HEK293 (cell line): ENCODE results near the gene INHA.

ENCODE experiments used
- CTCF ChIA-PET: fragments of 350-600 bp; formaldehyde crosslinking; extraction: SDS; loops from one replicate; lab custom pipeline; 2021; ENCODE audit warnings: antibody characterized with exemption; lab: Yijun Ruan, JAX
- POLR2A ChIA-PET: fragments of 300-600 bp; formaldehyde crosslinking; extraction: SDS; loops from one replicate; lab custom pipeline; 2020; ENCODE audit warnings: antibody characterized with exemption, inconsistent platforms; lab: Yijun Ruan, JAX
- H3K27ac ChIP-seq: fragments of 200-500 bp; sonication (Bioruptor generic); 2 replicates; pipeline ENCODE4 v1.5.1; 2014; ENCODE audit warnings: low read depth, low read length, control low read depth, inconsistent platforms; ENCODE audit errors: extremely low read depth
- H3K36me3 ChIP-seq, 2 experiments: fragments of 200-500 bp in 1 of 2; sonication (Bioruptor generic) in 1 of 2; 1 replicate in 1 of 2; 2 replicates in 1 of 2; pipeline ENCODE4 v1.5.1; 2014 to 2017; ENCODE audit warnings: inconsistent platforms in 2 of 2, low read length in 2 of 2; ENCODE audit not compliant: control insufficient read depth in 2 of 2, insufficient read depth in 1 of 2
- H3K4me1 ChIP-seq: fragments of 200-500 bp; sonication (Bioruptor generic); 2 replicates; pipeline ENCODE4 v1.5.1; 2014; ENCODE audit warnings: mild to moderate bottlenecking, low read length, inconsistent platforms; ENCODE audit not compliant: control insufficient read depth, insufficient read depth
- H3K4me3 ChIP-seq: 2 replicates; pipeline ENCODE4 v1.5.1; 2011; ENCODE audit warnings: low read depth, mild to moderate bottlenecking, control low read depth, low read length, moderate library complexity
- H3K9me3 ChIP-seq: fragments of 200-500 bp; sonication (Bioruptor generic); 2 replicates; pipeline ENCODE4 v1.5.1; 2014; ENCODE audit warnings: low read depth, low read length, inconsistent platforms; ENCODE audit not compliant: control insufficient read depth, insufficient read depth
- WT1 ChIP-seq: fragments of 450-650 bp; formaldehyde crosslinking; IDR thresholded peaks from 2 replicates; pipeline ENCODE4 v1.5.1; 2016; ENCODE audit warnings: missing biosample characterization, missing genetic modification characterization
- ZBTB17 ChIP-seq: fragments of 450-650 bp; formaldehyde crosslinking; IDR thresholded peaks from 2 replicates; pipeline ENCODE4 v1.5.1; 2016; ENCODE audit warnings: missing biosample characterization, missing genetic modification characterization
- ZBTB20 ChIP-seq: fragments of 450-650 bp; formaldehyde crosslinking; IDR thresholded peaks from 2 replicates; pipeline ENCODE4 v1.5.1; 2016; ENCODE audit warnings: missing biosample characterization, missing genetic modification characterization
- ZBTB21 ChIP-seq: fragments of 450-650 bp; formaldehyde crosslinking; IDR thresholded peaks from 2 replicates; pipeline ENCODE4 v1.5.1; 2017; ENCODE audit warnings: missing biosample characterization, missing genetic modification characterization
- ZBTB48 ChIP-seq: fragments of 450-650 bp; formaldehyde crosslinking; IDR thresholded peaks from 2 replicates; pipeline ENCODE4 v1.5.1; 2016; ENCODE audit warnings: missing biosample characterization, missing genetic modification characterization
- ZNF10 ChIP-seq: fragments of 450-650 bp; formaldehyde crosslinking; IDR thresholded peaks from 2 replicates; pipeline ENCODE4 v1.5.1; 2017; ENCODE audit warnings: missing biosample characterization, missing genetic modification characterization
- ZNF140 ChIP-seq: fragments of 450-650 bp; formaldehyde crosslinking; IDR thresholded peaks from 2 replicates; pipeline ENCODE4 v1.5.1; 2016; ENCODE audit warnings: missing biosample characterization, missing genetic modification characterization
- ZNF155 ChIP-seq: fragments of 450-650 bp; formaldehyde crosslinking; IDR thresholded peaks from 2 replicates; pipeline ENCODE4 v1.5.1; 2016; ENCODE audit warnings: missing biosample characterization, missing genetic modification characterization
- ZNF169 ChIP-seq: fragments of 450-650 bp; formaldehyde crosslinking; IDR thresholded peaks from 2 replicates; pipeline ENCODE4 v1.5.1; 2016; ENCODE audit warnings: missing biosample characterization, missing genetic modification characterization
- ZNF19 ChIP-seq: fragments of 450-650 bp; formaldehyde crosslinking; IDR thresholded peaks from 2 replicates; pipeline ENCODE4; 2016; ENCODE audit warnings: missing biosample characterization, missing genetic modification characterization, low read depth
- ZNF214 ChIP-seq: fragments of 450-650 bp; formaldehyde crosslinking; IDR thresholded peaks from 2 replicates; pipeline ENCODE4 v1.5.1; 2017; ENCODE audit warnings: missing biosample characterization, mild to moderate bottlenecking, missing genetic modification characterization, borderline replicate concordance
- ZNF221 ChIP-seq: fragments of 450-650 bp; formaldehyde crosslinking; IDR thresholded peaks from 2 replicates; pipeline ENCODE4 v1.5.1; 2017; ENCODE audit warnings: missing biosample characterization, missing genetic modification characterization, borderline replicate concordance
- ZNF335 ChIP-seq: fragments of 450-650 bp; formaldehyde crosslinking; conservative IDR thresholded peaks from 2 replicates; pipeline ENCODE4 v1.5.1; 2016; ENCODE audit warnings: missing biosample characterization, missing genetic modification characterization
- ZNF341 ChIP-seq: fragments of 450-650 bp; formaldehyde crosslinking; IDR thresholded peaks from 2 replicates; pipeline ENCODE4; 2016; ENCODE audit warnings: low read depth, missing biosample characterization, missing genetic modification characterization
- ZNF548 ChIP-seq: fragments of 450-650 bp; formaldehyde crosslinking; IDR thresholded peaks from 2 replicates; pipeline ENCODE4 v1.5.1; 2016; ENCODE audit warnings: missing biosample characterization, missing genetic modification characterization
- ZNF571 ChIP-seq: fragments of 450-650 bp; formaldehyde crosslinking; IDR thresholded peaks from 2 replicates; pipeline ENCODE4 v1.5.0; 2017; ENCODE audit warnings: missing biosample characterization, missing genetic modification characterization
- ZNF600 ChIP-seq: fragments of 450-650 bp; formaldehyde crosslinking; IDR thresholded peaks from 2 replicates; pipeline ENCODE4 v1.5.1; 2016; ENCODE audit warnings: missing biosample characterization, missing genetic modification characterization
- ZNF660 ChIP-seq: fragments of 450-650 bp; IDR thresholded peaks from 2 replicates; pipeline ENCODE4 v1.5.1; 2018; ENCODE audit warnings: missing biosample characterization, mild to moderate bottlenecking, missing genetic modification characterization
- ZNF76 ChIP-seq: fragments of 450-650 bp; formaldehyde crosslinking; IDR thresholded peaks from 2 replicates; pipeline ENCODE4; 2016; ENCODE audit warnings: low read depth, missing biosample characterization, missing genetic modification characterization, borderline replicate concordance
- ZNF768 ChIP-seq: fragments of 450-650 bp; formaldehyde crosslinking; IDR thresholded peaks from 2 replicates; pipeline ENCODE4 v1.5.1; 2018; ENCODE audit warnings: missing biosample characterization, mild to moderate bottlenecking, missing genetic modification characterization
- ZNF776 ChIP-seq: fragments of 450-650 bp; formaldehyde crosslinking; IDR thresholded peaks from 2 replicates; pipeline ENCODE4 v1.5.0; 2017; ENCODE audit warnings: missing biosample characterization, missing genetic modification characterization, borderline replicate concordance
- ZNF792 ChIP-seq: fragments of 450-650 bp; formaldehyde crosslinking; IDR thresholded peaks from 2 replicates; pipeline ENCODE4 v1.5.1; 2016; ENCODE audit warnings: missing biosample characterization, missing genetic modification characterization
- ZXDB ChIP-seq: fragments of 450-650 bp; formaldehyde crosslinking; IDR thresholded peaks from 2 replicates; pipeline ENCODE4 v1.5.1; 2016; ENCODE audit warnings: missing biosample characterization, missing genetic modification characterization
- TF ChIP-seq, protein P1 (sequence below): fragments of 450-650 bp; formaldehyde crosslinking; IDR thresholded peaks from 2 replicates; pipeline ENCODE4 v1.5.1; 2017; ENCODE audit warnings: missing biosample characterization, missing genetic modification characterization
- TF ChIP-seq, protein P2 (sequence below): IDR thresholded peaks from 2 replicates; pipeline ENCODE4 v1.6.1; 2011; ENCODE audit warnings: mild to moderate bottlenecking, low read depth, low read length, borderline replicate concordance
- TF ChIP-seq, protein P3 (sequence below): fragments of 450-650 bp; formaldehyde crosslinking; IDR thresholded peaks from 2 replicates; pipeline ENCODE4 v1.5.1; 2017; ENCODE audit warnings: missing biosample characterization, missing genetic modification characterization
- TF ChIP-seq, protein P4 (sequence below): fragments of 450-650 bp; formaldehyde crosslinking; IDR thresholded peaks from 2 replicates; pipeline ENCODE4 v1.5.1; 2016; ENCODE audit warnings: missing biosample characterization, missing genetic modification characterization

Gene INHA

DNA sequence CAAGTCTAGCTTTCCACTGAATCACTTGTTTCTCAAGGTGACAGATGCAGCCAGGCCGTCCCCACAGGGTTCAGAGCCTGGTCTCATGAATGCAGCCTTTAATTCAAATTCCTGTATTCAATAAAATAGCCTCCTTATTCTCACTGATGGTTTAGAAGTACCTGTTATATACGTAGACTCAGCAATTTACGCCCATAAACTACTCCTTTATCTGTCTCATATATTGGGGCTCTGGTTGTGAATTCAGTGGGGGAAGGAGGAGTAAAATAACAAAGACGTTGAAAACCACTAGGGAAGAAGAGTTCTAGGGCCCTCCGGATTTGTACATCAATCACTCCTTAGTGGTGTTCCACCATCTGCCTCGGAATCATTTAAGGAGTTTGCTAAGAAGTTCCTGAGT lies 2.5 kb upstream of the INHA start:
- Histone ChIP-seq H3K9me3 (no peaks in the 10 kb centered on the region), H3K36me3 (peaks cover 11 to 54% of the 10 kb centered on the region in 2 experiments; a peak in 2 of 3 replicates), H3K27ac (no peak overlapping the region), H3K4me1 (peaks cover 13% of the 10 kb centered on the region), H3K4me3 (peak overlapping the region; percentile 91; the same call in 1 of the 2 replicates)
- ChIA-PET POLR2A (interaction anchor here (2.8 kb wide), 1 partner anchor 28 kb away, joined by 12 read pairs; the partner anchor contains the start of gene STK11IP), CTCF (interaction anchor here (0.6 to 3.5 kb wide), 3 partner anchors 9 to 536 kb away, joined by 3 to 32 read pairs (median 4); no protein-coding TSS in a partner anchor)
- no peak for TF ChIP-seq ZNF10
- no peak for TF ChIP-seq ZNF600 (tag by site-specific recombination)
- no peak for TF ChIP-seq ZBTB17 (tag by site-specific recombination)
- TF ChIP-seq, protein P1, sequence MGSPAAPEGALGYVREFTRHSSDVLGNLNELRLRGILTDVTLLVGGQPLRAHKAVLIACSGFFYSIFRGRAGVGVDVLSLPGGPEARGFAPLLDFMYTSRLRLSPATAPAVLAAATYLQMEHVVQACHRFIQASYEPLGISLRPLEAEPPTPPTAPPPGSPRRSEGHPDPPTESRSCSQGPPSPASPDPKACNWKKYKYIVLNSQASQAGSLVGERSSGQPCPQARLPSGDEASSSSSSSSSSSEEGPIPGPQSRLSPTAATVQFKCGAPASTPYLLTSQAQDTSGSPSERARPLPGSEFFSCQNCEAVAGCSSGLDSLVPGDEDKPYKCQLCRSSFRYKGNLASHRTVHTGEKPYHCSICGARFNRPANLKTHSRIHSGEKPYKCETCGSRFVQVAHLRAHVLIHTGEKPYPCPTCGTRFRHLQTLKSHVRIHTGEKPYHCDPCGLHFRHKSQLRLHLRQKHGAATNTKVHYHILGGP (tag by site-specific recombination): no peak
- no peak for TF ChIP-seq ZNF169 (tag by site-specific recombination)
- TF ChIP-seq, protein P2, sequence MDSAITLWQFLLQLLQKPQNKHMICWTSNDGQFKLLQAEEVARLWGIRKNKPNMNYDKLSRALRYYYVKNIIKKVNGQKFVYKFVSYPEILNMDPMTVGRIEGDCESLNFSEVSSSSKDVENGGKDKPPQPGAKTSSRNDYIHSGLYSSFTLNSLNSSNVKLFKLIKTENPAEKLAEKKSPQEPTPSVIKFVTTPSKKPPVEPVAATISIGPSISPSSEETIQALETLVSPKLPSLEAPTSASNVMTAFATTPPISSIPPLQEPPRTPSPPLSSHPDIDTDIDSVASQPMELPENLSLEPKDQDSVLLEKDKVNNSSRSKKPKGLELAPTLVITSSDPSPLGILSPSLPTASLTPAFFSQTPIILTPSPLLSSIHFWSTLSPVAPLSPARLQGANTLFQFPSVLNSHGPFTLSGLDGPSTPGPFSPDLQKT: no peak
- no peak for TF ChIP-seq ZBTB21 (tag by site-specific recombination)
- TF ChIP-seq ZNF341 (tag by site-specific recombination): no peak
- TF ChIP-seq ZNF776: no peak
- no peak for TF ChIP-seq ZXDB (tag by site-specific recombination)

DNA sequence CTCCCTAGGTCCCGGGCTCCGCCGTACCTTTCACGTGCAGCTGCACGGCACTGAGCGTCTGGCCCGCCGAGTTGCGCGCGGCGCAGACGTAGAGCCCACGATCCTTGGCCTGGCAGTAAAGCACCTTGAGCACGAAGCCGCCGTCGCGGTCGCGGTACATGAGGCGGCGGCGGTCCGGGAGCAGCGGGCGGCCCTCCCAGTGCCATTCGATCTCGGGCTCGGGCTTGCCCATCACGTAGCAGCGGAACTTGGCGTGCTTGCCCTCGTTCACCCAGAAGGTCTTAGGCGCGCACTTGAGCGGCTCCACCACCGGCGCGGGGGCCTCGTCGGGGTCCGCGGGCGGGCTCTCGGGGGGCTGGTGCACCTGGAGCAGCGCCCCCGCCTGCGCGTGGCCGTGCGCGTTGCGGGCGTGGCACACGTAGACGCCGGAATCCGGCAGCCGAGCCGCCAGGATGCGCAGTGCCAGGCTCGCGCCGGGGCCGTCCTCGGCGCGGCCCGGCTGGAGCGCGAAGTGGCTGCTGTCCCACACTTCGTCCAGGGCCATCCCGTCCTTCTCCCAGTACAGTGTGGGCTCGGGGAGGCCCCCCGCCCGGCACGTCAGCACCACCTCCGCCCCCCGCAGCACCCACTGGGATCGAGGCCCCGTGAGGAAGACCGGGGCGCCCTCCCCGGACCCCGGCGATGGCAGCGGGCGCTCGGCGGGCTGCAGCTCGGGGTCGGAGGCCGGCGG lies 1.8 kb upstream of the INHA start:
- Histone ChIP-seq H3K9me3 (no peaks in the 10 kb centered on the region), H3K36me3 (peaks cover 5 to 47% of the 10 kb centered on the region in 2 experiments; a peak in 2 of 3 replicates), H3K27ac (peak overlapping the region; percentile 86), H3K4me1 (peaks cover 13% of the 10 kb centered on the region), H3K4me3 (peak overlapping the region; percentile 91)
- ChIA-PET POLR2A (interaction anchor here (1.0 to 2.5 kb wide), 8 partner anchors 9 to 291 kb away, joined by 3 to 44 read pairs (median 8); partner anchors contain the start of genes CHPF, STK11IP and TMEM198), CTCF (interaction anchor here (1.6 to 3.5 kb wide), 3 partner anchors 10 to 73 kb away, joined by 8 to 32 read pairs (median 13); no protein-coding TSS in a partner anchor)
- TF ChIP-seq ZNF660 (tag by site-specific recombination): no peak
- no peak for TF ChIP-seq ZNF214 (tag by site-specific recombination)
- TF ChIP-seq ZNF768 (tag by site-specific recombination): no peak
- no peak for TF ChIP-seq ZNF792 (tag by site-specific recombination)
- TF ChIP-seq, protein P3, sequence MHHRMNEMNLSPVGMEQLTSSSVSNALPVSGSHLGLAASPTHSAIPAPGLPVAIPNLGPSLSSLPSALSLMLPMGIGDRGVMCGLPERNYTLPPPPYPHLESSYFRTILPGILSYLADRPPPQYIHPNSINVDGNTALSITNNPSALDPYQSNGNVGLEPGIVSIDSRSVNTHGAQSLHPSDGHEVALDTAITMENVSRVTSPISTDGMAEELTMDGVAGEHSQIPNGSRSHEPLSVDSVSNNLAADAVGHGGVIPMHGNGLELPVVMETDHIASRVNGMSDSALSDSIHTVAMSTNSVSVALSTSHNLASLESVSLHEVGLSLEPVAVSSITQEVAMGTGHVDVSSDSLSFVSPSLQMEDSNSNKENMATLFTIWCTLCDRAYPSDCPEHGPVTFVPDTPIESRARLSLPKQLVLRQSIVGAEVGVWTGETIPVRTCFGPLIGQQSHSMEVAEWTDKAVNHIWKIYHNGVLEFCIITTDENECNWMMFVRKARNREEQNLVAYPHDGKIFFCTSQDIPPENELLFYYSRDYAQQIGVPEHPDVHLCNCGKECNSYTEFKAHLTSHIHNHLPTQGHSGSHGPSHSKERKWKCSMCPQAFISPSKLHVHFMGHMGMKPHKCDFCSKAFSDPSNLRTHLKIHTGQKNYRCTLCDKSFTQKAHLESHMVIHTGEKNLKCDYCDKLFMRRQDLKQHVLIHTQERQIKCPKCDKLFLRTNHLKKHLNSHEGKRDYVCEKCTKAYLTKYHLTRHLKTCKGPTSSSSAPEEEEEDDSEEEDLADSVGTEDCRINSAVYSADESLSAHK (tag by site-specific recombination): no peak
- no peak for TF ChIP-seq ZNF548 (tag by site-specific recombination)
- TF ChIP-seq ZBTB48 (tag by site-specific recombination): no peak
- no peak for TF ChIP-seq ZNF155
- TF ChIP-seq ZNF140 (tag by site-specific recombination): no peak
- TF ChIP-seq ZNF221 (tag by site-specific recombination): no peak
- TF ChIP-seq ZNF571 (tag by site-specific recombination): no peak
- no peak for TF ChIP-seq WT1
- TF ChIP-seq ZNF335: peak; percentile 41
- TF ChIP-seq, protein P4, sequence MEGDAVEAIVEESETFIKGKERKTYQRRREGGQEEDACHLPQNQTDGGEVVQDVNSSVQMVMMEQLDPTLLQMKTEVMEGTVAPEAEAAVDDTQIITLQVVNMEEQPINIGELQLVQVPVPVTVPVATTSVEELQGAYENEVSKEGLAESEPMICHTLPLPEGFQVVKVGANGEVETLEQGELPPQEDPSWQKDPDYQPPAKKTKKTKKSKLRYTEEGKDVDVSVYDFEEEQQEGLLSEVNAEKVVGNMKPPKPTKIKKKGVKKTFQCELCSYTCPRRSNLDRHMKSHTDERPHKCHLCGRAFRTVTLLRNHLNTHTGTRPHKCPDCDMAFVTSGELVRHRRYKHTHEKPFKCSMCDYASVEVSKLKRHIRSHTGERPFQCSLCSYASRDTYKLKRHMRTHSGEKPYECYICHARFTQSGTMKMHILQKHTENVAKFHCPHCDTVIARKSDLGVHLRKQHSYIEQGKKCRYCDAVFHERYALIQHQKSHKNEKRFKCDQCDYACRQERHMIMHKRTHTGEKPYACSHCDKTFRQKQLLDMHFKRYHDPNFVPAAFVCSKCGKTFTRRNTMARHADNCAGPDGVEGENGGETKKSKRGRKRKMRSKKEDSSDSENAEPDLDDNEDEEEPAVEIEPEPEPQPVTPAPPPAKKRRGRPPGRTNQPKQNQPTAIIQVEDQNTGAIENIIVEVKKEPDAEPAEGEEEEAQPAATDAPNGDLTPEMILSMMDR (tag by site-specific recombination): no peak
- peak; percentile 58; the same call in 1 of the 2 replicates for TF ChIP-seq ZBTB20 (tag by site-specific recombination)
- TF ChIP-seq ZNF19: no peak
- TF ChIP-seq ZNF76 (tag by site-specific recombination): no peak
